ENCODE measurements around the gene RASAL1.

DNA sequence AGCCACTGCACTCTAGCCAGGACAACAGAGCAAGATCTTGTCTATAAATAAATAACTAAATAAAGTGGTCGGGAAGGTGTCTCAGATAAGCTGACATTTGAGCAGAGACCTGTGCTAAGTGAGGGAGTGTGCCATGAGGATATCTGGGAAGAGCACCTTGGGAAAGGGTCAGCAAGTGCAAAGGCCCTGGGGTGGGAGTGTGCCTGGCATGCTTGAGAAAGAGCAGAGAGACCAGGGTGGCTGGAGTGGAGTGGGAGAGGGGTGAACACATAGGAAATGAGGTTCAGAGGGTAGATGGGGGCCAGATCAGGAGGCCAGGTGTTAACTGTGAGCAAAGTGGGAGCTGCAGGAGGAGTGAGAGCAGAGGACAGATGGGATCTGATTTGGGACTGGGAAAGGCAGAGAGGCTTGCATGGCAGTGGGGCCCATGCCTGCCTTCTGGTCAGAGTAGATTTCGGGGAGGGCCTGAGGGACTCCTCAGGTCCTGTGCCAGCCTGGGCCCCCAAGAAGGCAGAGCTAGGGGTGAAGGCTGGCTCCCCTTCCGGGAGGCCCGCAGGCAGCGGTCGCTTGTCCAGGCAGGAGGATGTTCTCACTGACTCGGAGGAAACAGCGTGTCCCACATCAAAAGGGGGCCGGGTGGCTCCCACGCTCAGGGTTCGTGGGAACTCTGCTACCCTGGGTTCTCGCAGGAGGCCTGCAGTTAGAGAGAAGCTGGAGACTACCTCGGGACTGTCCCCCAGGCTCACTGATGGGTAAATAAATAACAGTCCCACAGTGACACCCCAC, 46.4 kb downstream of the RASAL1 start:
- TF ChIP-seq, protein P1, sequence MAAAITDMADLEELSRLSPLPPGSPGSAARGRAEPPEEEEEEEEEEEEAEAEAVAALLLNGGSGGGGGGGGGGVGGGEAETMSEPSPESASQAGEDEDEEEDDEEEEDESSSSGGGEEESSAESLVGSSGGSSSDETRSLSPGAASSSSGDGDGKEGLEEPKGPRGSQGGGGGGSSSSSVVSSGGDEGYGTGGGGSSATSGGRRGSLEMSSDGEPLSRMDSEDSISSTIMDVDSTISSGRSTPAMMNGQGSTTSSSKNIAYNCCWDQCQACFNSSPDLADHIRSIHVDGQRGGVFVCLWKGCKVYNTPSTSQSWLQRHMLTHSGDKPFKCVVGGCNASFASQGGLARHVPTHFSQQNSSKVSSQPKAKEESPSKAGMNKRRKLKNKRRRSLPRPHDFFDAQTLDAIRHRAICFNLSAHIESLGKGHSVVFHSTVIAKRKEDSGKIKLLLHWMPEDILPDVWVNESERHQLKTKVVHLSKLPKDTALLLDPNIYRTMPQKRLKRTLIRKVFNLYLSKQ (tag by site-specific recombination; IDR thresholded peaks at IDR 0.05; ENCODE audit: borderline replicate concordance), result no peak
- TF ChIP-seq ZNF707 (tag by site-specific recombination; IDR thresholded peaks at IDR 0.05), result no peak
- TF ChIP-seq, protein P2, sequence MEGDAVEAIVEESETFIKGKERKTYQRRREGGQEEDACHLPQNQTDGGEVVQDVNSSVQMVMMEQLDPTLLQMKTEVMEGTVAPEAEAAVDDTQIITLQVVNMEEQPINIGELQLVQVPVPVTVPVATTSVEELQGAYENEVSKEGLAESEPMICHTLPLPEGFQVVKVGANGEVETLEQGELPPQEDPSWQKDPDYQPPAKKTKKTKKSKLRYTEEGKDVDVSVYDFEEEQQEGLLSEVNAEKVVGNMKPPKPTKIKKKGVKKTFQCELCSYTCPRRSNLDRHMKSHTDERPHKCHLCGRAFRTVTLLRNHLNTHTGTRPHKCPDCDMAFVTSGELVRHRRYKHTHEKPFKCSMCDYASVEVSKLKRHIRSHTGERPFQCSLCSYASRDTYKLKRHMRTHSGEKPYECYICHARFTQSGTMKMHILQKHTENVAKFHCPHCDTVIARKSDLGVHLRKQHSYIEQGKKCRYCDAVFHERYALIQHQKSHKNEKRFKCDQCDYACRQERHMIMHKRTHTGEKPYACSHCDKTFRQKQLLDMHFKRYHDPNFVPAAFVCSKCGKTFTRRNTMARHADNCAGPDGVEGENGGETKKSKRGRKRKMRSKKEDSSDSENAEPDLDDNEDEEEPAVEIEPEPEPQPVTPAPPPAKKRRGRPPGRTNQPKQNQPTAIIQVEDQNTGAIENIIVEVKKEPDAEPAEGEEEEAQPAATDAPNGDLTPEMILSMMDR (tag by site-specific recombination; IDR thresholded peaks at IDR 0.05), result no peak
- TF ChIP-seq, protein P3, sequence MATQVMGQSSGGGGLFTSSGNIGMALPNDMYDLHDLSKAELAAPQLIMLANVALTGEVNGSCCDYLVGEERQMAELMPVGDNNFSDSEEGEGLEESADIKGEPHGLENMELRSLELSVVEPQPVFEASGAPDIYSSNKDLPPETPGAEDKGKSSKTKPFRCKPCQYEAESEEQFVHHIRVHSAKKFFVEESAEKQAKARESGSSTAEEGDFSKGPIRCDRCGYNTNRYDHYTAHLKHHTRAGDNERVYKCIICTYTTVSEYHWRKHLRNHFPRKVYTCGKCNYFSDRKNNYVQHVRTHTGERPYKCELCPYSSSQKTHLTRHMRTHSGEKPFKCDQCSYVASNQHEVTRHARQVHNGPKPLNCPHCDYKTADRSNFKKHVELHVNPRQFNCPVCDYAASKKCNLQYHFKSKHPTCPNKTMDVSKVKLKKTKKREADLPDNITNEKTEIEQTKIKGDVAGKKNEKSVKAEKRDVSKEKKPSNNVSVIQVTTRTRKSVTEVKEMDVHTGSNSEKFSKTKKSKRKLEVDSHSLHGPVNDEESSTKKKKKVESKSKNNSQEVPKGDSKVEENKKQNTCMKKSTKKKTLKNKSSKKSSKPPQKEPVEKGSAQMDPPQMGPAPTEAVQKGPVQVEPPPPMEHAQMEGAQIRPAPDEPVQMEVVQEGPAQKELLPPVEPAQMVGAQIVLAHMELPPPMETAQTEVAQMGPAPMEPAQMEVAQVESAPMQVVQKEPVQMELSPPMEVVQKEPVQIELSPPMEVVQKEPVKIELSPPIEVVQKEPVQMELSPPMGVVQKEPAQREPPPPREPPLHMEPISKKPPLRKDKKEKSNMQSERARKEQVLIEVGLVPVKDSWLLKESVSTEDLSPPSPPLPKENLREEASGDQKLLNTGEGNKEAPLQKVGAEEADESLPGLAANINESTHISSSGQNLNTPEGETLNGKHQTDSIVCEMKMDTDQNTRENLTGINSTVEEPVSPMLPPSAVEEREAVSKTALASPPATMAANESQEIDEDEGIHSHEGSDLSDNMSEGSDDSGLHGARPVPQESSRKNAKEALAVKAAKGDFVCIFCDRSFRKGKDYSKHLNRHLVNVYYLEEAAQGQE (tag by site-specific recombination; IDR thresholded peaks at IDR 0.05), result no peak
